HG03354 (cell line): ENCODE measurements around the gene RIMS1.

Source experiments
- ATAC-seq: cut with Tn5 transposase; IDR thresholded peaks from one replicate; pipeline ENCODE4 v1.9.1; 2021; ENCODE audit warnings: mild to moderate bottlenecking; ENCODE audit not compliant: unreplicated experiment, poor library complexity, severe bottlenecking

The RIMS1 gene, protein sequence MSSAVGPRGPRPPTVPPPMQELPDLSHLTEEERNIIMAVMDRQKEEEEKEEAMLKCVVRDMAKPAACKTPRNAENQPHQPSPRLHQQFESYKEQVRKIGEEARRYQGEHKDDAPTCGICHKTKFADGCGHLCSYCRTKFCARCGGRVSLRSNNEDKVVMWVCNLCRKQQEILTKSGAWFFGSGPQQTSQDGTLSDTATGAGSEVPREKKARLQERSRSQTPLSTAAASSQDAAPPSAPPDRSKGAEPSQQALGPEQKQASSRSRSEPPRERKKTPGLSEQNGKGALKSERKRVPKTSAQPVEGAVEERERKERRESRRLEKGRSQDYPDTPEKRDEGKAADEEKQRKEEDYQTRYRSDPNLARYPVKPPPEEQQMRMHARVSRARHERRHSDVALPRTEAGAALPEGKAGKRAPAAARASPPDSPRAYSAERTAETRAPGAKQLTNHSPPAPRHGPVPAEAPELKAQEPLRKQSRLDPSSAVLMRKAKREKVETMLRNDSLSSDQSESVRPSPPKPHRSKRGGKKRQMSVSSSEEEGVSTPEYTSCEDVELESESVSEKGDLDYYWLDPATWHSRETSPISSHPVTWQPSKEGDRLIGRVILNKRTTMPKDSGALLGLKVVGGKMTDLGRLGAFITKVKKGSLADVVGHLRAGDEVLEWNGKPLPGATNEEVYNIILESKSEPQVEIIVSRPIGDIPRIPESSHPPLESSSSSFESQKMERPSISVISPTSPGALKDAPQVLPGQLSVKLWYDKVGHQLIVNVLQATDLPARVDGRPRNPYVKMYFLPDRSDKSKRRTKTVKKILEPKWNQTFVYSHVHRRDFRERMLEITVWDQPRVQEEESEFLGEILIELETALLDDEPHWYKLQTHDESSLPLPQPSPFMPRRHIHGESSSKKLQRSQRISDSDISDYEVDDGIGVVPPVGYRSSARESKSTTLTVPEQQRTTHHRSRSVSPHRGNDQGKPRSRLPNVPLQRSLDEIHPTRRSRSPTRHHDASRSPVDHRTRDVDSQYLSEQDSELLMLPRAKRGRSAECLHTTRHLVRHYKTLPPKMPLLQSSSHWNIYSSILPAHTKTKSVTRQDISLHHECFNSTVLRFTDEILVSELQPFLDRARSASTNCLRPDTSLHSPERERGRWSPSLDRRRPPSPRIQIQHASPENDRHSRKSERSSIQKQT (N-terminal part only)

DNA sequence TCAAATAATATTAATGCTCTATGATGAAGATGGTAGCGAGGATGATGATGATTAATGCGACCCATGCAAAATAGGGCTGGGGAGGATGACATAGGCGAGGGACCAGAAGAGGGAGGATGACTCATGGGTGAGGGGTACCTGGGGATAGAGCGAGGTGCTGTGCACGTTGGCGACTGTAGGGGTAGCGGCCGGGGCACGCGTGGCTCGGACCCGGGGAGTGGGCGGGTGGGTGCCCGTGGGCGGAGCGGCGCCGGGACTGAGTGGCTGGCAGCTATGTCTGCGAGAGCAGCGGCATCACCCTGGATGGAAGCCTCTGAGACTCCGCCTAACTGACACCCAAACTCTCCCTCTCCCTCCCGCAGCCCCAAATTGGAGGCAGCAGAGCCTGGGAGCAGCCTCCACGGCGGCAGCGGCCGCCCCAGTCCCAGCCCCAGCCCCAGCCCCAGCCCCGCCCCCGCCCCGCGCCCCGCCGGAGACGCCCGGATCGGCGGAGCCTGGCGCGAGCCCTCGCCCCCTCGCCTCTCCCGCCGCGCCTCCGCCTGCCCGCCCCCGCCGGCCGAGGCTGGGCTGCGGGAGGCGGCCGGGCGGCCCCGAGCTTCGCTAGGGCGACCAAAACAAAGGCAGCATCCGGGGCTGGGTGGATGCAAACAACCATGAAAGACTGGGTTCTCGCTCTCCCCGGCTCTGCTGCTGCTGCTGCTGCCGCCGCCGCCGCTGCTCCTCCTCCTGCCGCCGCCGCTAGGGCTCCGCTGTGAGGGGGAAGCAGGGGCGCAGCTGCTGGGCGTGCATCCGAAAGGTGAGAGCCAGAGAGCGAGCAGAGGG, at the start of gene RIMS1:
TSS of gene RIMS1 (plus strand) at position 367 of the 822 bp plus-strand sequence. CDS start 474 bp downstream, outside the sequence.
- ATAC-seq = peak; percentile 90

DNA sequence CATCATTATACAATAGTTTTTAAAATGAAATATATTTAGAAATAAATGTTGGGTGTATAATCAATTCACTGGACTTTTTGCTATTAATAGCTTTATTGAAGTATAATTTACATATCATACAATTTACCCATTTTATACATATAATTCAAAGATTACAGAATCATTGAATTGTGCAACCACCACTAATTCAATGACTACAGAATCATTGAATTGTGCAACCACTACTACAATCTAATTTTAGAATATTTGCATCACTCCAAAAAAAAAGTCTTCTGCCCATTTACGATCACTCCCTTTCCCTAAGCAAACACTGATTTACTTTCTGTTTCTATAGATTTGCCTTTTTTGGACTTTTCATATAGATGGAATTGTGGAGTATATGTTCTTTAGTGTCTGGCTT, 35.1 kb upstream of the RIMS1 start:
- no peak for ATAC-seq

DNA sequence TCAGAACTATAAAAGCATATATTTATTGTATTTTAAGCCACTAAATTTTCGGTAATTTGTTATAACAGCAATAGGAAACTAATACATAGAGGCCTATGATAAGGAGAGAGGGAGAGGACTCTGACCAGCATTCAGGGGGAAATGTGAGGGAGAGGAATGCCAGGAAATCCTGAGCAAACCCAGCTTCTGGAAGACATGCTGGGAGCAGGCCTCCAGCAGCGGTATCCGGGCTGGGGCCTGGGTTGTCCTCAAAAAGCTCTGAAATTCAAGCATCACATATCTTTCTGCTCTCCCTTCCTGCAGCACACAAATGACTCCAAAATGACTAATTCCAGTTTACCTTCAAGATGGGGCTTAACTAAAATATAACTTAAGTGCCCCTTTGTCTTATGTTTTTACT, 33.4 kb upstream of the RIMS1 start:
- no peak for ATAC-seq

DNA sequence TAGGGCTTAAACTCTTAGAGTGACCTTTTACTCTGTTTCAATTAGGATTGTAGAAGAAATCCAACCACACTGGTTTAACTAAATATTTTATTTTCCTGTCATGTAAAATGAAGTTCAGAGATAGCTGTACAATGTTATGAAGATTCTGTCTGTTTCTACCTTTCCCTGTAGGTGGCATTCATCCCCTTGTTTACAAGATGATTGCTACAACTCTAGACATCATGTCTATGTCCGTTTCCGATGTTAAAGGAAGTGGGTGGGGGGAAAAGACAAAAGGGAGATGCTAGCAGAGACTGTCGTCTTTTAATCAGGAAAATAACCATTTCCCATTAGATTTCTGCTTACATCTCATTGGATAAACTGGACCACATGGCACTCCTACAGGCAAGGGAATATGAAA, 30.9 kb upstream of the RIMS1 start:
- ATAC-seq = no peak

DNA sequence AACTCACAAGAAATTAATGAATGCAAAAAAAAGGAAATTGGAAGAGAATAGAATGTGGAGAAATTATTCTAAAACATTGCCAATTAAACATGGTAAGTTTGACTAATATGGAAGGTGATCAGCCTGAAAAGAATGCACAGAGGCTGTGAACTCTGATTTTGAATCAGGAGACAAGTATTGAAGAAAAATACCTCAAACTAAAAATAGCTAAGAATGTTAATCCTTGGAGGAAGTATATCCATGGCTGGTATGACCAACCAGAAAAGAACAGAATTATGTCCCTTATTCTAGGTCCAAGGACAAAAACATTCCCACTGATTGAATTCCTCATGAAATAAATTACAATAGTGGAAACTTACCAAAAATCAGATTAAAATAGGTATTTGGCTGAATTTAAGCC, 7.3 kb upstream of the RIMS1 start:
- no peak for ATAC-seq

DNA sequence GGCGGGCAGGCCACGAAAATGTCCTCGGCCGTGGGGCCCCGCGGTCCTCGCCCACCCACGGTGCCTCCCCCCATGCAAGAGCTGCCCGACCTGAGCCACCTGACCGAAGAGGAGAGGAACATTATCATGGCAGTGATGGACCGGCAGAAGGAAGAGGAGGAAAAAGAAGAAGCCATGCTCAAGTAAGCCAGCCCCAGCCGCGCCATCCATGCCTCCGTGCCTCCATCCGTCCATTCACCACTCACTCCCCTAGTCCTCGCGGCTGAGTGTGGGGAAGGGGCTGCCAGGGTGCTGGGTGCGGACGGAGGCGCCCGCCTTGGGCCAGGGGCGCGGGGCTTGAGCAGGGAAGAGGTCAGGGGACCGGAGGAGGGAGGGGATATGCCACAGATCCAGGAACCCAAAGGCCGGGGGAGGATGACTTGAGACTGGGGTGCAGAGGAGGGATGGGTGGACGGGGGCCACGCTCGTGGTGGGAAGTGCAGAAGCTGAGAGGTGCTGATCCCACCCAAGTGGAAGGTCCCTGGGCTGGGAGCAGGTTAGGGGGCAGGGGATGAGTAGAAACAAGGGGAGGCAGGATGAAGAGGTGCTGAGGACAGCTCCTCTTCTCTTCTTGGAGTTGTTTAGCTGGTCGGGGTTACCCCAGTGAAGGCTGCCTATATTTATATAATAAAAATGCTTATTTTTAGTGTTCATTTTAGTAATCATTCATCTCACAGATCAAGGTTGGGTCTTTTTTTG, 825 bp downstream of the RIMS1 start:
- no peak for ATAC-seq

DNA sequence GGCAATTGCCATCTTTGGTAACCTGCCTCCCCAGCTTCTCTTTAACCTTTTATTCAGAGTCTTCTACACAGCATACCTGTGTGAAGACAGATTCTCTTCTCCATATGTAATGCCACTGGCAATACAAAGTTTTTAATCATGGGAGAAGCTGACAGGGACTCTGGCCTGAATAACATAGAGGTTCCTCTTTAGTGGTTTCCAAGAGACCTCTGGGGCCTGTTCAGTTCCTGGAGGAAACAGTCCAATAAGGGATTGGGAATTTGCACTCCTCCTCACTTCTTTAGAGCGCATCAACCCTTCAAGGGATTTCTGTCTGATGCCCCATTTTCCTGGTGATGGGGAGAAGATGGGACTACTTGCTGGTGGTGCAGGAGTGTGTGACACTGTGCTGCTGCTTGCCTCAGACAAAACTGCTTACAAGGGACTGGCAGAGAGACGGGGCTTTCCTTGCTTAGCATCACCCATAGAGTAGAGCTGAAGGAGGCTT, 1.4 kb downstream of the RIMS1 start:
- ATAC-seq = no peak

DNA sequence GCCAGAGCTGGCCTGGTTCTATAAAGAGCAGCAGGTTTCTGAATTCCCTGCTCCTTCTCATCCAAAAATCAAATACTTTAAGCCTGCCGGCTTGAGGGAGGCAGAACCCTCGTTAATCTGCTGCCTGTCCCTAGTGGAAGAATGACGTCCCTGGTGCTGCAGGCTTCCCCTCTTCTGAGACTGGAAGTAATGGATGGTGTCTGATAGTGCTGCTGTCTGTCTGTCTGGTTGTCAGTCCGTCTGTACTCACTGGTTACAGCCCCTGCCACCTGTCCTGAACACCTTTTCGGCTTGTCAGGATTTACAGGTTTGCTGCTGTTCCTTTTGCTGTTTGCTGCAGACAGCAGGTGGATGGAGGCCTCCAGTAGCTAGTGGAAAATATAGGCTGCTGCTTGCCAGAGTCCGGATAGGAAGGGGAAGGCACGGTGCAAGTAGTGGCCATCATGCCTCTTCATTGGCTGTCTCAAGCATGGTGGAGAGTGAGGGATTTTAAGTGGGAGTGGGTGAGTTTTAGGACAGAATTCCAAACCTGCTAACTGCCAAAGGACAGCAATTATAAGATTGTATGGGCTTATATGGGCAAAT, 2.5 kb downstream of the RIMS1 start:
- ATAC-seq = no peak

DNA sequence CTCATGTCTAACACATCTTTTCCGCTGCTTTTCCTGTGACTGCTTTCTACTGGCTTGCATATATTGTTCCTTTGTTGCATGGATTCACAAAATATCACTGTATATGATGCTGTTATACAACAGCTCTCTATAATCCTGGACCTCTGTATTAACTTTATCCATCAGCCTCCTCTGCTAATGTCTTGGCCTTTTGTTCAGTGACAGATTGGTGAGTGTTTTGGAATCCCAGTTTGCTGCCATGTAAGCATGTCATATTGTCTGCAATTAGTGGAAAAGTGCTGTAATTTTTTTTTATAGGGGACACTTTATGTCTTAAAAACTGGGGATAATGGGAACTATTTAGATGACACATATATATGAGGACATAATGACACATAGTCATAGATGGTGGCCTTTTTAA, 3.0 kb downstream of the RIMS1 start:
- no peak for ATAC-seq

DNA sequence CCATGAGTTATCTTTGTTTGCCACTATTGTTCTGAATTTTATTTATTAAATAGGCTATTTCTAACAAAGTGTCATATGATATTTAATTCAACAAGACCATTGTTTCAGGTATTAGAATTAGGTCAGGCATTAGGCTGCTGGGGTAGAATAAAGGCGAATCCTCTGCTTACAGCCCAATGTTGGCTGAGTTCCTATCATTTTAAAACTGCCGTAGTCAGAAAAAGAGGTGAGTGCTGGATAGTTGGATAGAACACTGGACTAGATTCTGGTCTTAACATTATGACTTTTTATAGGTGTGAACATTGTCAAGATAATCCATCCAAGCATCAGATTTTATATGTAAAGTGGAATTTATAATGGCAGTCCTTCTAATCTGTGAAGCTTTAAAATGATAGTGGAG, 6.3 kb downstream of the RIMS1 start:
- ATAC-seq = no peak

DNA sequence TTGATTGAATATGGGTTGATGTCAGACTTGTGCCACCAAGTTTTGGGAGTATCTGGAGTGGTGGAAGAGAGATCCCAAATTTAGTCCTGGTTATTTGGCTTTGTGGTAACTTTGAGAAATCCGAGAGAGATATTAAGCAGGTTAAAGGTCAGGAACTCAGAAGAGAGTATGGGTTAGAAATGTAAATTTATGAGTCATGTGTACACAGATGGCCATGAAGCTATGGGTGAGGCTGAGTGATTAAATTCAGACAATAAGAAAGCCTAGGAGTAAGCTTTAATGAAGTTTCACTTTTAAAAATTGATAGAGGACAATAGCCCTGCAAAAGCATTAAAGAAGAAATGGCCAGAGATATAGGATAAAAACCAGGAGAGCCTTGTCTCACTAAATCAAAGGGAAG, 14.3 kb downstream of the RIMS1 start:
- no peak for ATAC-seq

DNA sequence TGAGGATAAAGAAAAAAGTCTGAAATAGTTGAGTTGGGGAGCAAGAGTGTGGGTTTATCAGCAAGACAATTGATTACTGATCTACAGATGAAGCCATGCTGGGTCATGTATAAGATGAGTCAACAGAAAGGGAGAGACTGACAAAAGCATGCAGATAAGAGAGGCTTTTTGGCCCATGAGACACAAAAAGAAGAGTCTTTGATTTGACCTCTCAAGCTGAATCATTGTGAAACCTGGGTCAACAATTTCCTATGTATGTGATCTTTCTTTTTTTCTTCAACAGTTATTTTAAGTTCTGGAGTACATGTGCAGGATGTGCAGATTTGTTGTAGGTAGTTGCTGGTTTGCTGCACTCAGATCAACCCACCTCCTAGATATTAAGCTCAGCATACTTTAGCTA, 15.9 kb downstream of the RIMS1 start:
- ATAC-seq = peak; percentile 76

DNA sequence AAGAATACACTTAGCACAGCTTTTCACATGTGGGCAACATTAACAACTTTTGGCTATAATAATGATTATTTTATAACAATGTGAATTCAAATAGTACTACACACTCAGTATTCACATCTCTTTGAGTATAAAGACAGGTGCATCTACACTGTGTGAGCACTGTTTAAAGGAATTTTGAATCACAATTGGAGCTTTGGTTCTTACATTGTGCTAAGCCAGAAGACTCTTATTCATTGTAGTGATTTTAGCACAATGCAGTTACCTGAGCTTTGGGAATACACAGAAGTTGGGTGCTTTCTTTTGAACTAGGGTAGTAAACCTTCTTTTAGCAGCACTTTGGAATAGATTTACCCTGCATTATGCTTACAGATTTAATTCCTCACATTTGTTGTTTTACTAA, 20.5 kb downstream of the RIMS1 start:
- no peak for ATAC-seq

DNA sequence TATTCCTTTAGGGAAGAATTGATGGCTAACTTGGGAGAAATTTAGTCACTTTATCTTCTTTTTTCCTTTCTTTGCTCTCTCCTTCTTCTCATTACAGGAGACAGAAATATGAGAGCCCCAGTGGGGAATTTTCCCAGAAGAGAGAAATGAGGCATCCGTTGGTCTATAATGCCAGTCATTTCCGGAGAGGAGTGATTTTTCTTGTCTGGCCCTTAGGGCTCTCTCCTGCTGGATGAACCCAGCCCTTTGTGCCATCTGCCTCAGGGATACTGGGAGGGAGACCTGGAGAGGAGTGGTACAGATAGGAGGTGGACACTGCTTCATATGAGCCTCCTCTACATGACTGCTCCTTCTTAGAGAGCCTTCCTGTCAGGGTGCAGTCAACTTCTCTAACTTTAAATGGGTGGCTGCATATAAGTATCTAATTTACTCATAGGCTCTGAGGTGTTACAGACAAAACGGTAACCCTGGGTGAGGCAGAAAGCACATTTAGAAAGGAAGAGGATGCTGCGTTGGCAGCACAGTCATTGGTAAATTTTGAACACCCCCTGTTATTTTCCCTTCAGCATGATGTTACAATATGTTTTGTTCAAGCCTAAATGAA, 21.9 kb downstream of the RIMS1 start:
- peak; percentile 44 for ATAC-seq

DNA sequence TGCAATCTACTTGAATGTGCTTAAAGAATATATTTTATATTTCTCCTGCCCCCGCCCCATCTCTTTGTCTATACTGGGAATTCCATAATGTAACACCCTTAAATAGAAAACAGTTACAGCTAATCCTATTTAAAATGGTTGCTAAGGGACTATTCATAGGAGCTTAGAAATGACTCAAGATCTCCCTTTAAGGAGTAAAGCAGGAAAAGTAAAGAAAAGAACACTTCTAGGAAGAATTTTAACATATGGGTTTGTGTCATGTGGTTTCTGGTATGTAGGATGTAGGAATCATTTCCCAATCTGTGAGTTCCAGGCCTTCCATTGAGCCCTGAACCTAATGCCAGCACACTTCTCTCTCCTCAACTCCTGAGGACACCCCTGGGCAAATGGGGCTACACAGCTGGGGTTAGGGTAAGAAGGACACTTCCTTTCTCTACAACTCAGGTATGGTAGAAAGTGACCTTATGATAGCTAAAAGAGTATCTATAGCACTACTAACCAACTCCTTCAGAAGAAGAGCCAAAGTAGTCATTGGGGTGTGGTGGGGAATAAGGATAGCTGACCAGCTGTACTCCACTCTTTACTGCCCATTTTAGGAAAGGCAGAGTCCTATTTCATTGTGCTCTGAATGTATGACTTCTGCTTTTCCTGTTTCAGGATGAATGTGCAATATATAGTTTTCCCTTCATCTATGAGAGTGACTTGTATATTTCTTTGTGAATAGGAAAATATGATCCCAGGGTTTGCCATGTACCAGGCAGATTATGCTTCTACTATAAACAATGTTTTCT, 27.3 kb downstream of the RIMS1 start:
- ATAC-seq = no peak

DNA sequence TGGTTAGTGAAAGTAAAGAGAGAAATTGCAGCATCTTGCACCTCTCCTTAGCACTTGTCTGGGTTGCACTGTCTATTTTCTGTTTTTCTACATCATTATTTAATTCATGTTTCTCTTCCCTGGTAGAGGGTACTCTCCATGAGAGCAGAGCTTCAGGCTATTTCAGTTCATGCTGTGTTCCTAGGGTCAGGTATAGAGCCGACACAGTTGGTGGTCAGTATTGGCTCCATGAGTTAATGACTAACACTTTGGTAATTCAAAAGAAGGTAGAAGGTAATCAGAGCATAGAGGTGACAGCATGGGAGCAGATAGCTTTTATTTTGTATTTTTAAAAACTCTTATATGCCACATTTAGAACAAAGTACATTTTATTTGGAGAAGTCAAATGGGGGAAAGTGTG, 42.7 kb downstream of the RIMS1 start:
- no peak for ATAC-seq

DNA sequence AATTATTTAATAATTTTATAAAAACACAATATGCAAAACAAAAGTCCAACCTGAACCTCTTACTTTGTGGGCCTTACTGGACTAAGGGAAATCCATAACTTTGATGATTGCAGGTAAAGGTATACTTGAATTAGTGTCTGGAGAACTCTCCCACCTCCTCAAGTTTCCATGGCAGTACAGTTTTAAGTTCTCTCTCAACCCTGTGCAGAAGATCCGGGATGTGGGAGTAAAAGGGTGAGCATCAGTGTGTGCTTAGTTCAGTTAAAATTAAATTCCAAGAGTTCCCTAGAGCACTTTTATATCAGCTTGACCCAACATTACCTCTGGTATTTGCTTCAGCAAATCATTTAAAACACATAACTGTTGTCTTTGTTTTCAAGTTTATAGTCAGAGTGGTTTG, 47.5 kb downstream of the RIMS1 start:
- no peak for ATAC-seq
